ENCODE data around the gene IDE.
"Not testable (repeated sequence)": the region's sequence is repeated elsewhere in the genome, so short reads cannot be mapped to it uniquely, and the experiment has no call there.

The IDE gene

GRCh38 chr10:92574548-92575261, 812 bp upstream of the IDE start:
- peak overlapping the region; percentile 88 for H3K4me3 ChIP-seq (ENCODE audit: low read depth, low read length)
- TF ChIP-seq CTCF (IDR thresholded peaks at IDR 0.05; ENCODE audit: low read depth, low read length) = no peak

DNA sequence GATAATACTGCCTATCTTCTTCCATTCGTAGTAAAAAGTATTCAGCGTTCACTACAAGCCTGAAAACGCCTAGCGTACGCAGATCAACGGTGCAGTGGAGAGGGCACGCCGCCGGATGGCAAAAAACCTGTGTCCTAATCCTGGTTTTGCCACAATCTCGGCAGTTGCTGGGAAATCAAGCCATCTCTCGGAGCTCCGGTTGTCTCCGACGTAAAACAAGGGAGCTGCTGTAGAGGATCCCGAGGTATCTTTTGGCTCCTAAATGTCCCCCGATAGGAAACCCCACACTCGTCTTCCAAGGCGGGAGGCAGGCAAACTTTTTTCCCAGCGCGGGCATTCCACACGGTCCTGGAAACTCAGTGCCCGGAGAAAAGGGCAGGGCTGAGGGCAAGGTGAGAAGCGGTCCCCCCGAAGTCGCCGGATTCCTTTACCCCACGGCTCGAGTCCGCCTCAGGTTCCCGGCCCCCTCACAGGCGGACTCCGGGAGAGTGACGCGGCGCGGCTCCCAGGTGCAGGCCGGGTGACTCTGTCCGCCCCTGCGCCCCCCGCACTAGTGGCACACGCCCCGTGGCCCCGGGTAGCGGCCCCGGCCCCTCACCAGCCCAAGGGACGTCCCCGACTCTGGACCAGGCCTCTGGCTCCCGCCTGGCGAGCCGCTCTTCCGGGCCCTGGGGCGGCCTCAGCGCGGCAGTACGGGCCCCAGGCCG, 649 bp downstream of the IDE start:
- TF ChIP-seq CTCF (IDR thresholded peaks at IDR 0.05; ENCODE audit: low read depth, low read length) = no peak; the same call in 1 of the 2 replicates

DNA sequence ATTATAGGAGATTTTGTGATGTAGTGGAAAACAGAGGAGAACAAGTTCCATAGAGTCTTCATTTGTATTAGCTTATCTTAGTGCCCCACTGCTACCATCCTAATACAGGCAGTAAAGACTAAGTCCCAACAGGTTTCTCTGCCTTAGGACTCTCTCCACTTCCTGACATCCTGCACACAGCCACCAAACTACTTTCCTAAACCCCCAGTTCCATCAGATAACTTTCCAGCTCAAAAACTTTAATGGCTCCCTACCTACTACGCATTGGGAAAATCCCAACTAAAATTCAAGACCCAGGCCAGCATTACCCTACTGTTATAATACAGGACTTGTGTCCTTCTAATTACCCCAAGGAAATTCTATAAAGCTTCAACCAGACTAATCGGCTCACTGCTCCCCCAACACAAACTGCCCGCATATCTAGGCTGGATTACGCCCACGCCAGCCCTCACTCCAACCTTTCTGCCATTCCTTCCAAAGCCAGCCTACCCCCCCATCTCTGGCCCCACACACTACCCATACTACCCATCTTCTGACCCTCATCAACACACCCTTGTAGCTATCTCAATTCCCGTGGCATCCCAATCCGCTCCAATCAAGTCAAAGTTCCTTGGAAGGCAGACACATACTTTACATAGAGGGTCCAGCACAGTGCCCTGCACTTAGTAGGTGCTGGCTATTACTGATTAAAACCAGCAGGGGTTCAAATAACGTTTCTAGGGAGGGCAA, 1.4 kb downstream of the IDE start:
- TF ChIP-seq CTCF (IDR thresholded peaks at IDR 0.05; ENCODE audit: low read depth, low read length) = no peak; the same call in 1 of the 2 replicates

More for the DNA sequence above, 649 bp downstream of the IDE start:
- peak overlapping the region; percentile 88 for H3K4me3 ChIP-seq (ENCODE audit: low read depth, low read length)

GRCh38 chr10:92571649-92572048, 2.2 kb downstream of the IDE start:
- H3K4me3 ChIP-seq (ENCODE audit: low read depth, low read length) = peak overlapping the region; percentile 88; the same call in 1 of the 2 replicates
- TF ChIP-seq CTCF (IDR thresholded peaks at IDR 0.05; ENCODE audit: low read depth, low read length) = no peak

More for the DNA sequence above, 1.4 kb downstream of the IDE start:
- H3K4me3 ChIP-seq (ENCODE audit: low read depth, low read length) = peak overlapping the region; percentile 88

DNA sequence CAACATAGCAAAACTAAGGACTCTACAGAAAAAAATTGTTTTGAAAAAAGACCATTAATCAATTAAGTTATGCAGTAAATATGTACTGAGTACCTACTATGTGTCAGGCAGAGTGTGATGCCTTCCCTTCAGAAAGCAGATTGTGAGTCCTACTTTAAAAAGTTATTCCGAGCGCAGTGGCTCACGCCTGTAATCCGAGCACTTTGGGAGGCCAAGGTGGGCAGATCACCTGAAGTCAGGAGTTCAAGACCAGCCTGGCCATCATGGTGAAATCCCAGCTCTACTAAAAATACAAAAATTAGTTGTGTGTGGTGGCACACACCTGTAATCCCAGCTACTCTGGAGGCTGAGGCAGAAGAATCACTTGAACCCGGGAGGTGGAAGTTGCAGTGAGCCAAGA, 4.2 kb downstream of the IDE start:
- H3K4me3 ChIP-seq (ENCODE audit: low read depth, low read length) = not testable (repeated sequence)

GRCh38 chr10:92569071-92569470, 4.8 kb downstream of the IDE start:
- H3K4me3 ChIP-seq (ENCODE audit: low read depth, low read length) = no peak overlapping the region
- TF ChIP-seq CTCF (IDR thresholded peaks at IDR 0.05; ENCODE audit: low read depth, low read length) = no peak

DNA sequence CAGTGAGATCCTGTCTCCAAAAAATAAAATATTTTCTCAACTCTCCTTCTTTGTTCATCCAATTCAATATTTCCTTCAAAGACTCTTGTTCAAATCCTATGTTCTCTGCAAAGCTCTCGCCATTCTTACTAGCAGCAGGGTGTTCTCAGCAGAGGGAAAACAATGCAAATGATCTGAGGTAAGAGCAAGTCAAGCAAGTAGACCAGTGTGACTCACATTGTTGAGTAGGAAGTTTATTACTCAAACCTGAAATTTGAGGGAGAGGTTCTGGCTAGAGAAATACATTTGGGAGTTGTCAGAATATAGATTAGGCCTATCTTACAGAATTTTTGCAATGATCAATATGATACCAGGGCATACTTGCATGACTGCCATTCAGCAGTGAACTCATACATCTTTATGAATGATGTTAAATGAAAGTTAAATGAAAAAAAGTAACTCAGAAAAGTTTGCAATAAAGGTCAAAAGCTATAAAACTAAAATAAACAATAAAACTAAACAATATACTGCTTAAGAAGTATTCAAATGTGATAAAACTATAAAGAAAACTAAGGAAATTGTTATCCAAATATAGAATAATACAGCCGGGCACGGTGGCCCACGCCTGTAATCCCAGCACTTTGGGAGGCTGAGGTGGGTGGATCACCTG, 5.8 kb downstream of the IDE start:
- no peak for TF ChIP-seq CTCF (IDR thresholded peaks at IDR 0.05; ENCODE audit: low read depth, low read length)
- H3K4me3 ChIP-seq (ENCODE audit: low read depth, low read length) = no peak overlapping the region

Data from WI38 (cell line).